Esophagus squamous epithelium (tissue), 5 donors: ENCODE measurements around the gene MGMT. TPM values are rescaled to one million over a fixed set of nuclear protein-coding genes. Genes with fewer than 3 reads are reported as not detected.
A peak's percentile ranks its signal among the peaks of the same experiment; 100 is the strongest.

Source experiments
- DNase-seq: peaks from one replicate; lab custom pipeline; 2025; lab: John Stamatoyannopoulos, UW
- H3K27ac ChIP-seq, 4 donors: fragments of 200-600 bp; sonication (generic); one replicate each; pipeline ENCODE4 v1.5.1; 2016 to 2019; ENCODE audit warnings: mild to moderate bottlenecking in 1 of 4
- H3K27me3 ChIP-seq, 4 donors: fragments of 200-600 bp; sonication (generic); 1 replicate in 3 of 4; 2 replicates in 1 of 4; pipeline versions ENCODE4 v1.5.1 to v1.6.0; 2017 to 2021; ENCODE audit warnings: antibody characterized with exemption in 1 of 4
- H3K36me3 ChIP-seq, 3 donors: fragments of 200-600 bp; sonication (generic); one replicate each; pipeline ENCODE4 v1.5.1; 2016 to 2019
- H3K4me1 ChIP-seq, 3 donors: fragments of 200-600 bp; sonication (generic); one replicate each; pipeline ENCODE4 v1.5.1; 2017 to 2019
- H3K4me3 ChIP-seq, 4 donors: fragments of 200-600 bp; sonication (generic); 1 replicate in 3 of 4; 2 replicates in 1 of 4; pipeline ENCODE4 v1.5.1; 2016 to 2019; ENCODE audit warnings: mild to moderate bottlenecking in 2 of 4, moderate library complexity in 1 of 4
- H3K9me3 ChIP-seq, 3 donors: fragments of 200-600 bp; sonication (generic); one replicate each; pipeline ENCODE4 v1.5.1; 2016 to 2019
- POLR2A ChIP-seq, 4 donors: fragments of 450-650 bp; IDR thresholded peaks; one replicate each; pipeline ENCODE4 v1.6.1; 2017; ENCODE audit warnings: antibody characterized with exemption in 4 of 4, mild to moderate bottlenecking in 4 of 4, moderate library complexity in 3 of 4
- WGBS, 2 donors: methylation state at CpG; one replicate each; pipeline ENCODE4 v1.1.5; 2018; 5-methylcytosine and 5-hydroxymethylcytosine counted together
- intact Hi-C: fragments of 100-400 bp; cut with DNase I; formaldehyde crosslinking; loops from one replicate; pipeline ENCODE4 v1.15.0; 2022
- total RNA-seq, 4 donors: library from RNA; depleted of rRNA; stranded (reverse); fragments of >200 nt; gene quantifications; one replicate each; pipeline ENCODE4 v1.1.0, GENCODE V29; 2016
- TF ChIP-seq, protein P1 (sequence below), 6 experiments: fragments of 450-650 bp in 4 of 6; fragments of 200-600 bp in 2 of 6; sonication (generic) in 2 of 6; IDR thresholded peaks; one replicate each; pipeline ENCODE4 v1.5.1; 2016 to 2019; ENCODE audit warnings: antibody characterized with exemption in 6 of 6, mild to moderate bottlenecking in 4 of 6, moderate library complexity in 4 of 6
- donor health status: DM: yes; HTN: yes; CAD: no.

The MGMT gene
- total RNA-seq, 4 donors from 2014 or later, result 15.6 to 28.8 (median 18.4) TPM

DNA sequence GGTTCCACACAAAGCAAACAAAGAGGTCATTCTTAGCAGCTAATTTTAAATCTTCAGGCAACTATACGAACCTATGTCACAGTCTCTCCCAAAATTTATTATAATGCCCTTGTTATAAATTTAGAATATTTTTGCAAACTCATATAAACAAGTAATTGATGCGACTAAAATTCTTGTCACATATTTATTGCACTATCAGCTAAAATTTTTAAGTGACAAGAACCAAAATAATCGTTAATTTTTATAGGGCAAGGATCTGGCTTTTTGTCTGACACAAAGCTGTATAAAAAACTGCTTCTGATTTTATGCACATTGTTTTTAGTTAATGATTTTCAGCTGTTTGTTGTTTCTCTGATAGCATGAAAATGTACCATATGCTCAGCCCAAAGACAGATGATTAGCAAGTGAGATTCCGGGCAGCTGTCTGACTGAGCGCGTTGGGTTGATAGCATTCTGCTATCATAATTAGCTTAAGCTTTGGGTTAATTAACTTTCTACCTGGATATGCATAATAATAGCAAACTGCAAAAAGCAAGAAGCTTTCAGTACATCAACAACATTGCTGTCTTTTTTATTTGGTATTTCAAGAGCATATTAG, 136.0 kb downstream of the MGMT start:
- Histone ChIP-seq H3K4me1 (no peaks in the 10 kb centered on the region), H3K36me3 (no peaks in the 10 kb centered on the region), H3K4me3 (no peak overlapping the region), H3K9me3 (no peaks in the 10 kb centered on the region), H3K27ac (no peak overlapping the region), H3K27me3 (no peaks in the 10 kb centered on the region)
- no peak for DNase-seq
- TF ChIP-seq, protein P1, sequence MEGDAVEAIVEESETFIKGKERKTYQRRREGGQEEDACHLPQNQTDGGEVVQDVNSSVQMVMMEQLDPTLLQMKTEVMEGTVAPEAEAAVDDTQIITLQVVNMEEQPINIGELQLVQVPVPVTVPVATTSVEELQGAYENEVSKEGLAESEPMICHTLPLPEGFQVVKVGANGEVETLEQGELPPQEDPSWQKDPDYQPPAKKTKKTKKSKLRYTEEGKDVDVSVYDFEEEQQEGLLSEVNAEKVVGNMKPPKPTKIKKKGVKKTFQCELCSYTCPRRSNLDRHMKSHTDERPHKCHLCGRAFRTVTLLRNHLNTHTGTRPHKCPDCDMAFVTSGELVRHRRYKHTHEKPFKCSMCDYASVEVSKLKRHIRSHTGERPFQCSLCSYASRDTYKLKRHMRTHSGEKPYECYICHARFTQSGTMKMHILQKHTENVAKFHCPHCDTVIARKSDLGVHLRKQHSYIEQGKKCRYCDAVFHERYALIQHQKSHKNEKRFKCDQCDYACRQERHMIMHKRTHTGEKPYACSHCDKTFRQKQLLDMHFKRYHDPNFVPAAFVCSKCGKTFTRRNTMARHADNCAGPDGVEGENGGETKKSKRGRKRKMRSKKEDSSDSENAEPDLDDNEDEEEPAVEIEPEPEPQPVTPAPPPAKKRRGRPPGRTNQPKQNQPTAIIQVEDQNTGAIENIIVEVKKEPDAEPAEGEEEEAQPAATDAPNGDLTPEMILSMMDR (IDR thresholded peaks at IDR 0.05), result no peak
- TF ChIP-seq POLR2A (IDR thresholded peaks at IDR 0.05), result no peak
- 74 to 89% methylated on average over 6 of the region's 6 CpGs for WGBS, 2 donors
- intact Hi-C loops, result no loop called here

DNA sequence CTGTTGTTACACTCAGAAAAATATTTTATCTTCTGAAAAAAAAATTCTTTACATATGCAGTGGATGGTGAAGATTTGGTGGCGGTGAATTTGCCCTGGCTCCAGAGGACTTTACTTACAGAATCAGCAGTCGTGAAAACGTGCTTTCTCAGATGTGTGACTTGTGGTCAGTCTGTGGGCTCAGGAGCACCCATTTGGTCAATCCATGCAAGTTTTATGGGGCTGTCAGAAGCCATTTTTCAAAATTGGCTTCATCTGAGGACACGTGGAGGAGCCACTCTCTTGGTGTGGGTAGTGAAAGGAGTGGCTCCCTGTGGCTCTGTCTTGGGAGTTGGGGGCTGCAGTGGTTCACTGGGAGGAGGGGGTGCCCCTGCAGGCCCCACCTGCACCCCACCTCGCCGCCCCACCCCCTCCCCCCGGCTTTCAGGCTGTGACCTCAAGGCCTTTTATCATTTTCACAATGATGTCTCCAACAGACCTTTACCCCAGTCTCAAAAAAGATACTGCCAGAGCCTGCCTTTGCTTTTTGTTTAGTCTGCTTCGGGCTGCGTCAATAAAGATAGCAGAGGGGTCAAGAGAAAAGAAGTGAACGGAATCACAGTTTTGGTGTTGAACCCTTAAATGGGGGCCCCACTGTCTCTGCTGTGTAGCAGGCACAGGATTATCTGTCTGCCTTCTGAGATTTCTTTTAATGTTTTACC, 137.4 kb downstream of the MGMT start:
- no peak overlapping the region for H3K27ac ChIP-seq
- WGBS, 2 donors, result 70 to 83% methylated on average over 5 to 9 of the region's 10 CpGs
- no peak for TF ChIP-seq POLR2A (IDR thresholded peaks at IDR 0.05)
- TF ChIP-seq, protein P1 (IDR thresholded peaks at IDR 0.05), result no peak
- H3K4me3 ChIP-seq, result no peak overlapping the region
- no peaks in the 10 kb centered on the region for H3K4me1 ChIP-seq
- H3K27me3 ChIP-seq, result no peaks in the 10 kb centered on the region
- no peaks in the 10 kb centered on the region for H3K9me3 ChIP-seq
- DNase-seq, result no peak
- intact Hi-C loops, result no loop called here
- H3K36me3 ChIP-seq, result peaks cover 0 to 6% (median 0%) of the 10 kb centered on the region in 3 donors

DNA sequence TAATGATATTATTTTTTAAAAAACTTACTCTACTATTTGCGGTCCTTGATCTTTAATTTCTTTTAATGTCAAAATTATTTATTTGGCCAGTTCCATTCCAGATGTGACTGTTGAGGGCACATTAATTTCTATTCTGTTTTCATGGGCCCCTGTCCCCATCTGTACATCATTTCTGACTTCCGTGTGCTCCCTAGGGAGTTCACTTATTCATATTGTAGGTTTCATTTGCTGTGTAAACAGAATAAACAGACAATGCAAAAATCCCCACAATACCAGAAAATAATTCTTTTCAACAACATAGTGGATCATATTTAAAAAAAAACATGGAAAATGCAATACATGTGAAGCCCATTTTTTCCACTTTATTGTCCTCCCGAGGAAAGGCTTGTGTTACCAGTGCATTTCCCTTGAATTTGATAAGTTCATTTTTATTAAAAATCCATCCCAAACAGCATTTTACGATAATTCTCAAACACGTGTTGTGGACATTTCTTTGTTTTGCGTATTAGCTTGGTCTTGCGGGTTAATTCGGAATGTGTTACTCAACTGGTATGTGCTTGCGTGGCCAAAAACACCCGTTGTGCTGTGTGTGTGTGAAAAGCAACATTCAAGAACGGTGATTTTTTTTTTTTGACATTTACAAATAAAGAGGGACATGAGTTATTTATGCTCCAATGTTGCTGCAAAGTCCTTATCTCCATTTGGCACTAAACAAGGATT, 138.4 kb downstream of the MGMT start:
- peak overlapping the region in 1 of 4 donors; percentile 11 for H3K27ac ChIP-seq
- no peaks in the 10 kb centered on the region for H3K27me3 ChIP-seq
- no peaks in the 10 kb centered on the region for H3K9me3 ChIP-seq
- intact Hi-C loops, result no loop called here
- peak overlapping the region in 1 of 4 donors; percentile 5 for H3K4me3 ChIP-seq
- TF ChIP-seq POLR2A (IDR thresholded peaks at IDR 0.05), result no peak
- TF ChIP-seq, protein P1 (IDR thresholded peaks at IDR 0.05), result no peak
- peaks cover 0 to 7% (median 0%) of the 10 kb centered on the region in 3 donors for H3K36me3 ChIP-seq
- DNase-seq, result no peak
- WGBS, 2 donors, result 75 to 88% methylated on average over 11 of the region's 11 CpGs
- no peaks in the 10 kb centered on the region for H3K4me1 ChIP-seq

DNA sequence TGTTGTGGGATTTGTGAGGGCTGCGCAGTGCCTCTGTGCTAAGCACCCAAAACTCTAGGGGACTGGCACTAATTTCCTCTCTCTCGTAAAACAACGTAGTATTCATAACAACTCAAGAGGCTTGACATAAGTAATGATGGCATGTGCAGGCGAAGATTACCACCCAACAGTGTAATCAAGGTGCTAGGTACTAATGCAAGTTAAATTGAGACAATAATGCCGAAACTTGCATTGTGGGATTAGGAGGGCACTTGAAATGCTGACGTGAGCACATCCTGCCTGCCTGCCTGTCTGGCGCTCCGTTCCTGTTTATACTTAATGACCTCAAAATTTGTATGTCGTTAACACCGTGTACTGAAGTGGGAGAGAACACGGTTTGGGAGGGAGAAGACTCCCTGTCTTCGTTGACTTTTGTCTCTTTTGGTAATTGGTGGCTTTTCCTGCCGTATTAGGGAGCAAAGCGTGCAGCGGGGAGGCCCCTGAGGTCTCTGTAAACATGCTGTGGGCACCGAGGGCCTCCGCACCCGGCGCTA, 139.0 kb downstream of the MGMT start:
- 72 to 82% methylated on average over 19 of the region's 19 CpGs for WGBS, 2 donors
- Histone ChIP-seq H3K4me3 (peak overlapping the region in 1 of 4 donors; percentile 5), H3K4me1 (no peaks in the 10 kb centered on the region), H3K9me3 (no peaks in the 10 kb centered on the region), H3K36me3 (peaks cover 0 to 7% (median 0%) of the 10 kb centered on the region in 3 donors), H3K27me3 (no peaks in the 10 kb centered on the region), H3K27ac (peak overlapping the region in 1 of 4 donors; percentile 11)
- TF ChIP-seq, protein P1 (IDR thresholded peaks at IDR 0.05), result no peak
- peak in 1 of 4 donors; percentile 21 for TF ChIP-seq POLR2A (IDR thresholded peaks at IDR 0.05)
- DNase-seq, result peak; percentile 18
- intact Hi-C loops, result no loop called here
